ENCODE results near the gene RAB11FIP4.

- TF ChIP-seq, protein P1, sequence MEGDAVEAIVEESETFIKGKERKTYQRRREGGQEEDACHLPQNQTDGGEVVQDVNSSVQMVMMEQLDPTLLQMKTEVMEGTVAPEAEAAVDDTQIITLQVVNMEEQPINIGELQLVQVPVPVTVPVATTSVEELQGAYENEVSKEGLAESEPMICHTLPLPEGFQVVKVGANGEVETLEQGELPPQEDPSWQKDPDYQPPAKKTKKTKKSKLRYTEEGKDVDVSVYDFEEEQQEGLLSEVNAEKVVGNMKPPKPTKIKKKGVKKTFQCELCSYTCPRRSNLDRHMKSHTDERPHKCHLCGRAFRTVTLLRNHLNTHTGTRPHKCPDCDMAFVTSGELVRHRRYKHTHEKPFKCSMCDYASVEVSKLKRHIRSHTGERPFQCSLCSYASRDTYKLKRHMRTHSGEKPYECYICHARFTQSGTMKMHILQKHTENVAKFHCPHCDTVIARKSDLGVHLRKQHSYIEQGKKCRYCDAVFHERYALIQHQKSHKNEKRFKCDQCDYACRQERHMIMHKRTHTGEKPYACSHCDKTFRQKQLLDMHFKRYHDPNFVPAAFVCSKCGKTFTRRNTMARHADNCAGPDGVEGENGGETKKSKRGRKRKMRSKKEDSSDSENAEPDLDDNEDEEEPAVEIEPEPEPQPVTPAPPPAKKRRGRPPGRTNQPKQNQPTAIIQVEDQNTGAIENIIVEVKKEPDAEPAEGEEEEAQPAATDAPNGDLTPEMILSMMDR (IDR thresholded peaks at IDR 0.05; ENCODE audit: low read depth, low read length, missing input control), result no peak
- TF ChIP-seq ATF3 (IDR thresholded peaks at IDR 0.05) (no peak), NR2F2 (IDR thresholded peaks at IDR 0.05) (no peak), YY1 (IDR thresholded peaks at IDR 0.05) (no peak), RAD21 (IDR thresholded peaks at IDR 0.05) (no peak), HNF4G (IDR thresholded peaks at IDR 0.05) (no peak), FOXA1 (IDR thresholded peaks at IDR 0.05) (no peak), RXRA (IDR thresholded peaks at IDR 0.05) (no peak), GABPA (IDR thresholded peaks at IDR 0.05 in 1 of 2, conservative IDR thresholded peaks at IDR 0.05 in 1 of 2) (no peak), EGR1 (IDR thresholded peaks at IDR 0.05; ENCODE audit: low read depth in 2 of 2) (no peak), REST (IDR thresholded peaks at IDR 0.05) (no peak), JUND (IDR thresholded peaks at IDR 0.05) (no peak)
- TF ChIP-seq, protein P2, sequence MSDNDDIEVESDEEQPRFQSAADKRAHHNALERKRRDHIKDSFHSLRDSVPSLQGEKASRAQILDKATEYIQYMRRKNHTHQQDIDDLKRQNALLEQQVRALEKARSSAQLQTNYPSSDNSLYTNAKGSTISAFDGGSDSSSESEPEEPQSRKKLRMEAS (IDR thresholded peaks at IDR 0.05), result no peak
Measured at GRCh38 chr17:31574458-31574857, 183.0 kb downstream of the RAB11FIP4 start.

Measured in liver (tissue), 3 donors.